K562 (cell line): ENCODE results near the gene NUP188. TPM values are rescaled to one million over a fixed set of nuclear protein-coding genes. Genes with fewer than 3 reads are reported as not detected.

Experiments
- ATAC-seq: fragments of 200-7000 bp; cut with Tn5 transposase; 3 replicates; pipeline ENCODE4 v1.9.1; 2020; ENCODE audit warnings: moderate library complexity
- BruUV-seq: library from RNA; stranded (reverse); fragments of 400-500 nt; replicated peaks from 2 replicates; lab custom pipeline; 2021; lab: Mats Ljungman, UMichigan
- CTCF ChIA-PET: fragments of 300-600 bp; formaldehyde crosslinking; extraction: SDS; loops from one replicate; lab custom pipeline; 2021; ENCODE audit warnings: low intra/inter-chr PET ratio; lab: Yijun Ruan, JAX
- POLR2A ChIA-PET: fragments of 300-600, 350-650 bp; sonication (Branson Sonifier 250); formaldehyde crosslinking; extraction: SDS; loops from one replicate; lab custom pipeline; 2021; ENCODE audit warnings: antibody characterized with exemption, inconsistent platforms; lab: Yijun Ruan, JAX
- DNase-seq, 4 experiments: peaks; one replicate each; pipeline versions ENCODE4 v3.0.0 to v3.0.0-alpha.2; 2011 to 2018; ENCODE audit warnings: low spot score in 3 of 4, mixed read lengths in 3 of 4; ENCODE audit errors: extremely low read depth in 1 of 4
- FAIRE-seq: peaks from 2 replicates; lab custom pipeline; 2011; peaks lifted over from hg19 to GRCh38; lab: Jason Lieb, UNC
- H2AFZ ChIP-seq: 2 replicates; pipeline ENCODE4 v1.6.0; 2011; ENCODE audit warnings: low read depth, low read length, control low read depth, inconsistent platforms
- H3K27ac ChIP-seq: fragments of 200-600 bp; 3 replicates; pipeline ENCODE4 v1.8.0; 2011; ENCODE audit warnings: low read depth, mild to moderate bottlenecking, control low read depth, inconsistent platforms, low read length, moderate library complexity, mixed read lengths; ENCODE audit errors: extremely low read depth
- H3K27me3 ChIP-seq, 2 experiments: fragments of 300-600 bp in 1 of 2; 2 replicates in 1 of 2; 3 replicates in 1 of 2; pipeline versions ENCODE4 v1.6.0 to v1.8.0; 2011; ENCODE audit warnings: inconsistent platforms in 2 of 2, low read length in 2 of 2, mild to moderate bottlenecking in 1 of 2, mixed read lengths in 1 of 2, moderate library complexity in 1 of 2; ENCODE audit not compliant: control insufficient read depth in 2 of 2, insufficient read depth in 2 of 2
- H3K36me3 ChIP-seq: fragments of 300-600 bp; 3 replicates; pipeline ENCODE4 v1.8.0; 2011; ENCODE audit warnings: mild to moderate bottlenecking, low read length, inconsistent platforms; ENCODE audit not compliant: control insufficient read depth, insufficient read depth
- H3K4me1 ChIP-seq, 2 experiments: fragments of 200-600 bp in 1 of 2; replicated peaks in 1 of 2; 2 replicates in 1 of 2; 3 replicates in 1 of 2; pipeline versions ENCODE4 v1.5.1 to v1.8.0; 2011; ENCODE audit warnings: inconsistent platforms in 2 of 2, low read length in 2 of 2, mild to moderate bottlenecking in 1 of 2, mixed read lengths in 1 of 2, moderate library complexity in 1 of 2; ENCODE audit not compliant: control insufficient read depth in 2 of 2, insufficient read depth in 2 of 2
- H3K4me2 ChIP-seq: 2 replicates; pipeline ENCODE4 v1.6.1; 2011; ENCODE audit warnings: low read length, control low read depth, inconsistent platforms, mixed read lengths; ENCODE audit not compliant: insufficient read depth
- H3K4me3 ChIP-seq: fragments of 200-600 bp; sonication (generic), shearing (Covaris generic); 2 replicates; pipeline ENCODE4 v1.5.1; 2016; ENCODE audit warnings: control low read depth, inconsistent platforms
- H3K79me2 ChIP-seq: fragments of 200-600 bp; 3 replicates; pipeline ENCODE4 v1.8.0; 2011; ENCODE audit warnings: low read length, inconsistent platforms; ENCODE audit not compliant: control insufficient read depth, insufficient read depth
- H3K9ac ChIP-seq, 2 experiments: 2 replicates each; pipeline versions ENCODE4 v1.6.0 to v1.6.1; 2011; ENCODE audit warnings: low read depth in 2 of 2, low read length in 2 of 2, control low read depth in 1 of 2, inconsistent platforms in 1 of 2, mild to moderate bottlenecking in 1 of 2, mixed read lengths in 1 of 2; ENCODE audit not compliant: insufficient read depth in 1 of 2
- H3K9me1 ChIP-seq: one replicate; pipeline ENCODE4 v1.6.0; 2011; ENCODE audit warnings: inconsistent platforms, mild to moderate bottlenecking, low read length, moderate library complexity; ENCODE audit not compliant: control insufficient read depth, insufficient read depth
- H3K9me3 ChIP-seq: replicated peaks from 2 replicates; pipeline ENCODE4 v1.5.1; 2011; ENCODE audit warnings: low read depth, low read length, inconsistent platforms; ENCODE audit not compliant: control insufficient read depth, insufficient read depth
- H4K20me1 ChIP-seq: replicated peaks from 2 replicates; pipeline ENCODE4 v1.6.1; 2011; ENCODE audit warnings: low read length, inconsistent platforms, mixed read lengths; ENCODE audit not compliant: control insufficient read depth, insufficient read depth
- CBX2 ChIP-seq: fragments of 200-600 bp; sonication (generic); IDR thresholded peaks from one replicate; pipeline ENCODE4 v1.6.1; 2012; ENCODE audit warnings: mild to moderate bottlenecking, low read length, inconsistent platforms; ENCODE audit not compliant: insufficient read depth, poor library complexity, severe bottlenecking
- ELF2 ChIP-seq: fragments of 250-450 bp; sonication (Bioruptor Pico); IDR thresholded peaks from 2 replicates; pipeline ENCODE4 v1.5.0; 2021; ENCODE audit warnings: mild to moderate bottlenecking
- HNRNPK ChIP-seq: fragments of 200-400 bp; formaldehyde crosslinking; IDR thresholded peaks from one replicate; pipeline ENCODE4 v1.6.1; 2018; ENCODE audit warnings: mild to moderate bottlenecking, low read depth, low read length; ENCODE audit not compliant: poor library complexity, severe bottlenecking
- MXD1 ChIP-seq: fragments of 250-450 bp; sonication (Bioruptor Pico); IDR thresholded peaks from 2 replicates; pipeline ENCODE4 v1.8.0; 2021; ENCODE audit warnings: borderline replicate concordance, mild to moderate bottlenecking, moderate library complexity; ENCODE audit not compliant: poor library complexity, severe bottlenecking
- POLR2G ChIP-seq: fragments of 200-400 bp; formaldehyde crosslinking; IDR thresholded peaks from 2 replicates; pipeline ENCODE4 v1.6.1; 2017; ENCODE audit warnings: low read depth, mild to moderate bottlenecking, antibody characterized with exemption, low read length, moderate library complexity
- TAL1 ChIP-seq: fragments of 450-650 bp; IDR thresholded peaks from 2 replicates; pipeline ENCODE4 v1.6.1; 2016; ENCODE audit warnings: mild to moderate bottlenecking
- WGBS: fragments of 100-300 bp; shearing (Covaris generic); methylation state at CpG from one replicate; pipeline ENCODE4 v1.1.6; 2016; ENCODE audit warnings: low coverage, mixed read lengths; ENCODE audit not compliant: insufficient coverage; ENCODE audit errors: missing lambda C conversion rate; 5-methylcytosine and 5-hydroxymethylcytosine counted together
- in situ Hi-C: fragments of 300-500 bp; cut with MboI; formaldehyde crosslinking; loops from 4 replicates; pipeline ENCODE4 v1.15.0; 2018; ENCODE audit warnings: inconsistent platforms, mixed read lengths
- intact Hi-C: fragments of 100-400 bp; cut with micrococcal nuclease; formaldehyde crosslinking; loops from 2 replicates; pipeline ENCODE4 v1.14.2; 2022
- polyA plus RNA-seq, 8 experiments: library from polyadenylated mRNA; depleted of rRNA in 4 of 8; stranded (reverse) in 5 of 8; unstranded in 3 of 8; fragments of >200 nt; fragmentation: Nextera tagmentation in 2 of 8; fragmentation: Illumina TruSeq in 1 of 8; extraction: Ambion mirVana in 2 of 8; extraction: Trizol in 1 of 8; gene quantifications; 2 replicates each; pipeline versions ENCODE4 v1.2.1 to v1.2.3, GENCODE V29; 2011 to 2014; ENCODE audit warnings: inconsistent platforms in 1 of 8, missing spikeins in 1 of 8
- total RNA-seq, 7 experiments: library from RNA; depleted of rRNA in 6 of 7; stranded (reverse); fragments of >200 nt in 6 of 7; fragmentation: Illumina TruSeq in 2 of 7; extraction: Trizol in 2 of 7; gene quantifications; 2 replicates each; pipeline versions ENCODE4 v1.2.1 to v1.2.3, GENCODE V29; 2011 to 2021; ENCODE audit warnings: low replicate concordance in 1 of 7

The NUP188 gene
- total and polyA plus RNA-seq, 9 of the 15 experiments (the other 6 are each of a cell fraction or from before 2014, with no cell fraction given), result 11.7 to 135 (median 70.6) TPM

- ChIA-PET CTCF (no interaction called here), POLR2A (interaction anchor here (0.6 to 0.7 kb wide), 2 partner anchors 36 to 38 kb away, joined by 3 read pairs; no protein-coding TSS in a partner anchor)
- DNase-seq (no peak), ATAC-seq (no peak), FAIRE-seq (no peak)
- no peaks in the 10 kb centered on the region for H3K79me2 ChIP-seq
- H3K4me3 ChIP-seq, result no peak overlapping the region
- peaks cover 0 to 25% of the 10 kb centered on the region in 2 experiments; a peak in 1 of 5 replicates for H3K4me1 ChIP-seq
- intact Hi-C loops (no loop called here), in situ Hi-C loops (no loop called here)
- H3K4me2 ChIP-seq, result no peak overlapping the region
- no peak for TF ChIP-seq CBX2
- TF ChIP-seq ELF2 (CRISPR knock-in tag), result no peak
- TF ChIP-seq TAL1, result no peak
- no peak for TF ChIP-seq HNRNPK
- no peaks in the 10 kb centered on the region for H3K27me3 ChIP-seq
- peaks cover 29% of the 10 kb centered on the region; the same call in 2 of the 3 replicates for H3K36me3 ChIP-seq
- H3K9me3 ChIP-seq, result no peaks in the 10 kb centered on the region
- no peaks in the 10 kb centered on the region; the same call in 1 of the 2 replicates for H4K20me1 ChIP-seq
- no peak overlapping the region for H2AFZ ChIP-seq
- H3K27ac ChIP-seq, result peak overlapping the region; percentile 19; the same call in 1 of the 3 replicates
- BruUV-seq, result no TSS peak
- H3K9ac ChIP-seq, result peak overlapping the region in 1 of 2 experiments; percentile 43; a peak in 1 of 4 replicates
- WGBS, result 81% methylated on average over 5 of the region's 5 CpGs
- H3K9me1 ChIP-seq, result no peaks in the 10 kb centered on the region
These were observed 49.1 kb upstream of the NUP188 start for GRCh38 chr9:128898382-128898781.

- H4K20me1 ChIP-seq, result no peaks in the 10 kb centered on the region; the same call in 1 of the 2 replicates
- H3K4me3 ChIP-seq, result no peak overlapping the region
- 85% methylated on average over 5 of the region's 18 CpGs for WGBS
- H3K36me3 ChIP-seq, result peaks cover 29% of the 10 kb centered on the region; the same call in 2 of the 3 replicates
- FAIRE-seq (no peak), DNase-seq (no peak), ATAC-seq (no peak)
- H3K27ac ChIP-seq, result no peak overlapping the region
- H2AFZ ChIP-seq, result no peak overlapping the region
- no peaks in the 10 kb centered on the region for H3K9me1 ChIP-seq
- no peak for TF ChIP-seq MXD1 (CRISPR knock-in tag)
- TF ChIP-seq POLR2G, result 0 out of 2 replicates have a peak, but pooled peaks have one; percentile 18
- no peaks in the 10 kb centered on the region for H3K27me3 ChIP-seq
- no TSS peak for BruUV-seq
- POLR2A ChIA-PET, result interaction anchor here (0.6 kb wide), 1 partner anchor 37 kb away, joined by 3 read pairs; no protein-coding TSS in a partner anchor
- peaks cover 0 to 25% of the 10 kb centered on the region in 2 experiments; a peak in 1 of 5 replicates for H3K4me1 ChIP-seq
- in situ Hi-C loops, result no loop called here
- H3K79me2 ChIP-seq, result no peaks in the 10 kb centered on the region
- intact Hi-C loops, result no loop called here
- peak overlapping the region in 1 of 2 experiments; percentile 3; a peak in 1 of 4 replicates for H3K9ac ChIP-seq
- no peaks in the 10 kb centered on the region for H3K9me3 ChIP-seq
- no peak overlapping the region for H3K4me2 ChIP-seq
- CTCF ChIA-PET, result no interaction called here
These were observed 48.5 kb upstream of the NUP188 start for GRCh38 chr9:128898845-128899565.
